GM19372 (cell line): ENCODE results near the gene SLC16A10.
"Not testable (repeated sequence)": the region's sequence is repeated elsewhere in the genome, so short reads cannot be mapped to it uniquely, and the experiment has no call there.

ENCODE experiments used
- ATAC-seq: cut with Tn5 transposase; IDR thresholded peaks from one replicate; pipeline ENCODE4 v1.9.1; 2021; ENCODE audit warnings: mild to moderate bottlenecking, low read depth, moderate library complexity; ENCODE audit not compliant: unreplicated experiment

SLC16A10 gene

GRCh38 chr6:111254004-111254778 is 166.9 kb downstream of the SLC16A10 start:
- no peak for ATAC-seq

- no peak for ATAC-seq
Measured at GRCh38 chr6:111254779-111255166, 167.5 kb downstream of the SLC16A10 start.

GRCh38 chr6:111255838-111256237 is 168.5 kb downstream of the SLC16A10 start:
- ATAC-seq = not testable (repeated sequence)

GRCh38 chr6:111256646-111257045 is 169.3 kb downstream of the SLC16A10 start:
- ATAC-seq = no peak

- ATAC-seq = no peak
Measured at GRCh38 chr6:111258010-111258409, 170.7 kb downstream of the SLC16A10 start.

- no peak for ATAC-seq
Measured at GRCh38 chr6:111258615-111259088, 171.3 kb downstream of the SLC16A10 start.

GRCh38 chr6:111259089-111259831 is 172.0 kb downstream of the SLC16A10 start:
- peak; percentile 99 for ATAC-seq

- no peak for ATAC-seq
Measured at GRCh38 chr6:111260570-111261298, 173.4 kb downstream of the SLC16A10 start.

GRCh38 chr6:111263837-111264236 is 176.5 kb downstream of the SLC16A10 start:
- ATAC-seq = no peak

- ATAC-seq = no peak
Measured at GRCh38 chr6:111265842-111266241, 178.5 kb downstream of the SLC16A10 start.

- no peak for ATAC-seq
Measured at GRCh38 chr6:111266276-111266675, 179.0 kb downstream of the SLC16A10 start.

- no peak for ATAC-seq
Measured at GRCh38 chr6:111267764-111268333, 180.5 kb downstream of the SLC16A10 start.

- ATAC-seq = no peak
Measured at GRCh38 chr6:111269401-111269970, 182.2 kb downstream of the SLC16A10 start.

GRCh38 chr6:111270121-111270520 is 182.8 kb downstream of the SLC16A10 start:
- no peak for ATAC-seq

GRCh38 chr6:111274593-111275217 is 187.4 kb downstream of the SLC16A10 start:
- no peak for ATAC-seq

GRCh38 chr6:111276335-111276734 is 189.0 kb downstream of the SLC16A10 start:
- ATAC-seq = no peak

- no peak for ATAC-seq
Measured at GRCh38 chr6:111276736-111277135, 189.4 kb downstream of the SLC16A10 start.

- ATAC-seq = no peak
Measured at GRCh38 chr6:111277819-111278218, 190.5 kb downstream of the SLC16A10 start.

- ATAC-seq = no peak
Measured at GRCh38 chr6:111278731-111279130, 191.4 kb downstream of the SLC16A10 start.

- no peak for ATAC-seq
Measured at GRCh38 chr6:111280445-111280955, 193.2 kb downstream of the SLC16A10 start.
